ENCODE results near the gene SLC17A3.

SLC17A3 gene, protein sequence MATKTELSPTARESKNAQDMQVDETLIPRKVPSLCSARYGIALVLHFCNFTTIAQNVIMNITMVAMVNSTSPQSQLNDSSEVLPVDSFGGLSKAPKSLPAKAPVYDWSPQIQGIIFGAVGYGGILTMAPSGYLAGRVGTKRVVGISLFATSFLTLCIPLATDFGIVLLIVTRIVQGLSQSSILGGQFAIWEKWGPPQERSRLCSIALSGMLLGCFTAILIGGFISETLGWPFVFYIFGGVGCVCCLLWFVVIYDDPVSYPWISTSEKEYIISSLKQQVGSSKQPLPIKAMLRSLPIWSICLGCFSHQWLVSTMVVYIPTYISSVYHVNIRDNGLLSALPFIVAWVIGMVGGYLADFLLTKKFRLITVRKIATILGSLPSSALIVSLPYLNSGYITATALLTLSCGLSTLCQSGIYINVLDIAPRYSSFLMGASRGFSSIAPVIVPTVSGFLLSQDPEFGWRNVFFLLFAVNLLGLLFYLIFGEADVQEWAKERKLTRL

DNA sequence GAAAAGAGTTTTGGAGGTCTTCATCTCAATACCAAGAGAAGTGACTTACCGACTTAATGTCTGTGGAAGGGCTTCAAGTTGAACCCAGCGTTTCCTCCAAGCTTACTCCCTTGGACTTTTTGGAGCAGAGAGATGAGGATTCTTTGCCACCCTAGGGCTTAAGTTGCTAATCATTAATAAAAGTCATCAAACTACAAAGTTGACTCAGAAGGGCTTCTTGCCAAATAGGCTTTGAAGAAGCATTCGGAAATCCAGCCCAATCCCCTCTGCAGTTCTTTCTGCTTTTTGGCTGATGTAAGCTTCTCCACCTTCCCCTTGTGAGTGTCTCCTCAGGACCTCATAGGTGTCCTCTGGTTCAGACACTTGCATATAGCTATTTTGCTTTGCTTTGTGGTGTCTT, at the start of gene SLC17A3:
Gene SLC17A3, minus strand, starts transcription at position 126 of the 400 bp plus-strand sequence. CDS start 5,856 bp downstream, outside the sequence.
- no peak for DNase-seq (ENCODE audit: extremely low read depth, low read depth)
- no peak within 1 kb of the TSS for H3K4me3 ChIP-seq (replicated peaks; ENCODE audit: low read depth, low read length)
- TF ChIP-seq, protein P1, sequence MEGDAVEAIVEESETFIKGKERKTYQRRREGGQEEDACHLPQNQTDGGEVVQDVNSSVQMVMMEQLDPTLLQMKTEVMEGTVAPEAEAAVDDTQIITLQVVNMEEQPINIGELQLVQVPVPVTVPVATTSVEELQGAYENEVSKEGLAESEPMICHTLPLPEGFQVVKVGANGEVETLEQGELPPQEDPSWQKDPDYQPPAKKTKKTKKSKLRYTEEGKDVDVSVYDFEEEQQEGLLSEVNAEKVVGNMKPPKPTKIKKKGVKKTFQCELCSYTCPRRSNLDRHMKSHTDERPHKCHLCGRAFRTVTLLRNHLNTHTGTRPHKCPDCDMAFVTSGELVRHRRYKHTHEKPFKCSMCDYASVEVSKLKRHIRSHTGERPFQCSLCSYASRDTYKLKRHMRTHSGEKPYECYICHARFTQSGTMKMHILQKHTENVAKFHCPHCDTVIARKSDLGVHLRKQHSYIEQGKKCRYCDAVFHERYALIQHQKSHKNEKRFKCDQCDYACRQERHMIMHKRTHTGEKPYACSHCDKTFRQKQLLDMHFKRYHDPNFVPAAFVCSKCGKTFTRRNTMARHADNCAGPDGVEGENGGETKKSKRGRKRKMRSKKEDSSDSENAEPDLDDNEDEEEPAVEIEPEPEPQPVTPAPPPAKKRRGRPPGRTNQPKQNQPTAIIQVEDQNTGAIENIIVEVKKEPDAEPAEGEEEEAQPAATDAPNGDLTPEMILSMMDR (IDR thresholded peaks at IDR 0.05; ENCODE audit: low read depth, low read length, missing control alignments): no peak

DNA sequence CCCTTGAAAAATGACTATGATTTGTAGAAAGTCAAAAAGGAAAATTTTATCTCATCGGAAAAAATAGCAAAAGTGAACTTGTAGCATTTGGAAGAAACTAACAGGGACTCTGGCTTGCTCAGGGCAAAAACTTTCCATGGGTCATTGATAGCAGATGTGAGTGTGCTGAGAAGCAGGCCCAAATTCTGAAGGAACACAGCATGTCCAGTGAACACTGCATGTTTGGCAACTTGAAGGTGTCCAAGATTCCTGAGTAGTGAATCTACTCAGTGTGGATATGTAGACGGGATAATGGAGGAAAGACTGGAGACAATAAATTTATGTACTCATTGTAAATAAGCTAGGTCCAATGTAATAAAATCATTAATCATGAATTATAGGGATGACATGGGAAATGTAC, 48.3 kb upstream of the SLC17A3 start:
- TF ChIP-seq, protein P1 (IDR thresholded peaks at IDR 0.05; ENCODE audit: low read depth, low read length, missing control alignments): no peak
- no peak overlapping the region for H3K4me3 ChIP-seq (replicated peaks; ENCODE audit: low read depth, low read length)
- DNase-seq (ENCODE audit: extremely low read depth, low read depth): no peak

DNA sequence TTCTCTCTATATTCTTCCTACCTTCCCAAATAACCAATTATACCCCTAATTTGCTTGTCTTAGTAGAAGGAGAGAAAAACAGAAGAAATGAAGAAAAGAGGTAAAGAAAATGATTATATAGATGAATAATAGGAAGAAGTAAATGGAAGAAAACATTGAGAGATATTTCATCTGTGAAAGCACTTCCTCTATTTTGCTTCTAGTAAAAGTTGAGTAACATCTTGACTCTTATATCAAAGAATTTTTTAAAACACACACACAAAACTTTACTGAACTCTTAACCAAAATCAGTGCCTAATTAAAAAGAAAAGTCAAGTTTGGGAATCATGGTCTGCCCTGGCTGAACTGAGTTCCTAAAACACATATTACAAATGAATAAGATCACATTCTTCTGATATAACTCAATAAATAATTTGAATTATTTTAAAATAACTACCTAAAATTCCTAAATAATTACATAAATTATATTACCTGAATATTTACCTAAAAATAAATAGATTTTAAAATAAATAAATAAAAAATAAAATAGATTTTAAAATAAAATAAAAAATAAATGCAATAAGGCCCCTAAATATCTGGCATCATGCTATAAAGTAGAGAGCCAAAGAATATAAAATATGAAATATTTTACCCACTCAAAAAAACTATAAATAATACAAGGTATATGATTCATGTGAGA, 47.6 kb upstream of the SLC17A3 start:
- no peak for DNase-seq (ENCODE audit: extremely low read depth, low read depth)
- no peak overlapping the region for H3K4me3 ChIP-seq (replicated peaks; ENCODE audit: low read depth, low read length)
- TF ChIP-seq, protein P1 (IDR thresholded peaks at IDR 0.05; ENCODE audit: low read depth, low read length, missing control alignments): no peak

DNA sequence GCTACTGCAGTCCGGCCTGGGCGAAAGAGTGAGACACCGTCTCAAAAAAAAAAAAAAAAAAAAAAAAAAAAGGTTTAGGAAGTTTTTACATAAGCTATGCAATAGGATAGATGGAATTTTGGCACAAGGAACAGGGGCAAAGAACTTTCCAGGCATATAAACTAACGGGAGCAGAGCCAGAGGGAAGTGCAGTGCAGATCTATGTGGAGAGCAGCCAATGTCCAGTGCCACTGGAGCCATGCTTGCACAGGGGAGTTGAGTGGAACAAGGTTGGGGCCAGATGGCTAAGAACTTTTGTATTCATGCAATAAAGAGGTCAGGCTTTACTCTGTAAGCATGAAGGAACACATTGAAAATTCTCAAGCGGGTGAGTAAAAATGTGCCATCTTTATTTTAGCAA, 45.6 kb upstream of the SLC17A3 start:
- H3K4me3 ChIP-seq (replicated peaks; ENCODE audit: low read depth, low read length): no peak overlapping the region
- TF ChIP-seq, protein P1 (IDR thresholded peaks at IDR 0.05; ENCODE audit: low read depth, low read length, missing control alignments): no peak
- no peak for DNase-seq (ENCODE audit: extremely low read depth, low read depth)

DNA sequence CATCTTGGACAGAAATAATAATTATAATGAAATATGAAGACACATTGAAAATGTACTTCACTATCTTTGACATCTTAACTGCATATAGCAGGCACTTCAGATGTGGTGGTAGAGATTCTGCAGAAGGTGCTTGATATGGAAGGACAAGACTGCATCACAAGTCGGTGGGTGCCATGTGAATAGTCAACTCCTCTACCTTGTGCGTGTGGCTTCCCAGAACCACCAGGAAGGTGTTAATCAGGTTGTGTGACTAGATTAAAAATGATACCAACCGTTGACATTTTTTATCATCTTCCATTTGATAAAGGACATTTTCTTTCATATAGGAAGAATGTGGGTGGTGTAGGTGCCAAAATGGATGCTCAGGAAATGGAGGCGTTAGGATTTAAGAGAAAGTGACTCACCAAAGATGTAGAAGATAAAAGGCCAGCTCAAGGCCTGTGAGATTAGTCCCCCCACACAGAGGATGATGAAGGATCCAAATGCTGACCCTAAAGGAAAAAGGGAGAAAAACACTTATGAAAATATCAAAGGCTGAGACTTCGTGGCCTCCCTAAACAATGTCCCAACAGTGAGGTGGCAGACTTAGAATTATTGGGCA, 44.1 kb upstream of the SLC17A3 start:
- no peak for DNase-seq (ENCODE audit: extremely low read depth, low read depth)
- no peak overlapping the region for H3K4me3 ChIP-seq (replicated peaks; ENCODE audit: low read depth, low read length)
- TF ChIP-seq, protein P1 (IDR thresholded peaks at IDR 0.05; ENCODE audit: low read depth, low read length, missing control alignments): no peak

DNA sequence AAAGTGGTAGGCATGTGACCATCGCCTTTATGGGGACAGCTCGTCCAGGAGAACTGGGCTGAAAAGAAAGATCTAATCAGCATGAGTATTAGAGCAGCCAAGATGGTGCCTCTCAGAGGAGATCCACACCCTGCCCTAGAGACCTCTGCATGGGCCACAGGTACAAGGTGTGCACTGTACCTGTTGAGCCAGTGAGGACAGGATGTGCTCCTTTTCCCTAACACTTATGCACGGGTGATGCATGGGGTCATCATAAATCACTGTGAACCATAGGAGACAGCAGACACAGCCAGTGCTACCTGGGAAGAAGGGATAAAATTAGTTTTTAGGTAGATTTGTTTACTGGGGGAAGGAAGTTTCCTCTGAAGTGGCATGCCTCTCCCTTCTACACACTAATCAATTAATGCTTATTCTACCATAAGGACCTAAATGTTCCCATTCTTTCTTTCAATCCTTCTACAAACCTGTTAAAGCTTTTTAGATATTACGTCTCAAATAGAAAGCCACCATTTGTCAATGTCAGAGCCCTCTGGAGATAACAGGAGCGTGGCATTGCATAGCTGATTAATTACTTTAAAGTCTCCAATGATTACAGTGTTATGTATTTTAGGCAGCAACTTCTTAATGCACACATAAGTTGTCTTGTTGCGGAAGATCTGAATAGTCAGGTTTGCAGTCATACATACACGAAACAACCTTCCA, 42.9 kb upstream of the SLC17A3 start:
- TF ChIP-seq, protein P1 (IDR thresholded peaks at IDR 0.05; ENCODE audit: low read depth, low read length, missing control alignments): no peak
- DNase-seq (ENCODE audit: extremely low read depth, low read depth): no peak
- H3K4me3 ChIP-seq (replicated peaks; ENCODE audit: low read depth, low read length): no peak overlapping the region
